HG02943 (cell line): ENCODE measurements around the gene ANTXR2.
"Not testable (repeated sequence)": the region's sequence is repeated elsewhere in the genome, so short reads cannot be mapped to it uniquely, and the experiment has no call there.

Experiments
- ATAC-seq: cut with Tn5 transposase; IDR thresholded peaks from one replicate; pipeline ENCODE4 v1.9.1; 2021; ENCODE audit warnings: mild to moderate bottlenecking, low read depth, moderate library complexity; ENCODE audit not compliant: unreplicated experiment

ANTXR2 gene

DNA sequence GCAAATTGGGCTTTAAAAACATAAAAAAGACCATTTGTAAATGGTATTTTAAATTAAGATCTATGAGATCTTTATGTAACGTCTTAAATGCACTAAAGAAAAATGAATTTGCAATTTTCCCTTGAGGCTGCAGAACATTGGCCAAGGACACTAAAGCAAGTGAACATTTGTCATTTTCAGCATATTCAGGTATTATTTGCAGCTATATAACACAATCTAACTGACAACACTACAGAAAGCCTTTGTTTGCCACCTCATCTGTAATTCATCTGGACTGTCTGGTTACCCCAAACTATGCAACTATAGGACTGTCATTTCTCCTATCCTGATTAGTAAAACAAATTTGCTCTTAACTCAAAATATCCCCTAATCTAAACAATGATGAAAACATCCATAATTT lies 74.8 kb downstream of the ANTXR2 start:
- no peak for ATAC-seq

DNA sequence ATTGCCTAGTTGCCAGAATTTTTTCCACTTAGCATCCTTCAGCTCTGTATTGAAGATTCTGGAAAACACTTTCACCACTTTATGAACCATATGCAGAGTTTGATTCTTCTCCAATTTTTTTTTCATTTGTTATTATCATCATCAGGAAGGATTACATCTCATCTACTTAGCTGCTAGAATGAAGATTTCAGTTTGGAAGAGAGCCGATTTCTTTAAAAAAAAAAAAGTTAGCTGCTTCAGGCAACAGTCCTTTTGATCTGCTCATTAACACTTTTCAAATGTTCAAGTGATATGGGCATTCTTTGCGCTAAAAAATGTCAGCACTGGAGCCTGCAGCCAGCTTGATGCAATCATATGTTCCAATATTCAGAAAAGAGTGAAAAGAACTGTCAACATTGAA lies 76.2 kb downstream of the ANTXR2 start:
- ATAC-seq: no peak

DNA sequence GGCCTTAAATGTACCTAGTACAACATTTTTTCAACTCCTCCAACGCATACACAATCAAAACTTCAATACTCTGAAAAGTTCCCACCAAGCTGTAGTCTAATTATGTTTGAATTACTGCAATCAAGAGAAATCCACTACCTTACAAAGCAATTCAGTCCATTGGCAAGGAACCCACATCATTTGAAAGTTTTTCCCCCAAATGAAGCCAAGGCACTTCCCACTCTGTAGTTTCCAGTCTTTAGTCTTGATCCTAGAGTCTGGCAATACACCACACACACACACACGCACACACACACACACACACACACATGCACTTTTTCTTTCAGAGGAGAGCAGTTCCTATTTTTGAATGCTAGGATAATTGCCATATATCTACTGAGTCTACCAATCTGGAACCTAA lies 79.6 kb downstream of the ANTXR2 start:
- no peak for ATAC-seq

DNA sequence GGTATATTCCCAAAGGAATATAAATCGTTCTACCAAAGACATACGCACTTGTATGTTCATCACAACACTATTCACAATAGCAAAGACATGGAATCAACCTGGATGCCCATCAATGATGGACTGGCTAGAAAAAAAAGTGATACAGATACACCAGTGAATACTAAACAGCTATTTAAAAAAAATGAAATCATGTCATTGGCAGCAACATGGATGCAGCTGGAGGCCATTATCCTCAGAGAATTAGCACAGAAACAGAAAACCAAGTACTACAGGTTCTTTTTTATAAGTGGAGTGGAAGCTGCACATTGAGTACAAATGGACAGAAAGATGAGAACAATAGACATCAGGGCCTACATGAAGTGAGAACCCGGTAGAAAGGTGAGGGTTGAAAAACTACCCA lies 81.4 kb downstream of the ANTXR2 start:
- ATAC-seq: no peak

DNA sequence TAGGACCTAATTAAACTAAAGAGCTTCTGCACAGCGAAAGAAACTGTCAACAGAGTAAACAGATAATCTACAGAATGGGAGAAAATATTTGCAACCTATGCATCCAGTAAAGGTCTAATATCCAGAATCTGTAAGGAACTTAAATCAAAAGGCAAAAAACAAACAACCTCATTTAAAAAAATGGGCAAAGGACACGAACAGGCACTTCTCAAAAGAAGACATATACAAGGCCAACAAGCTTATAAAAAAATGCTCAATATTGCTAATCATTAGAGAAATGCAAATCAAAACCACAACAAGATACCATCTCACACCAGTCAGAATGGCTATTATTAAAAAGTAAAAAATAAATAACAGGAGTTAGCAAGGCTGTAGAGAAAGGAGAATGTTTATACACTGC lies 81.9 kb downstream of the ANTXR2 start:
- ATAC-seq: not testable (repeated sequence)

- ATAC-seq: no peak
These were observed 85.6 kb downstream of the ANTXR2 start for GRCh38 chr4:79987401-79987800.

DNA sequence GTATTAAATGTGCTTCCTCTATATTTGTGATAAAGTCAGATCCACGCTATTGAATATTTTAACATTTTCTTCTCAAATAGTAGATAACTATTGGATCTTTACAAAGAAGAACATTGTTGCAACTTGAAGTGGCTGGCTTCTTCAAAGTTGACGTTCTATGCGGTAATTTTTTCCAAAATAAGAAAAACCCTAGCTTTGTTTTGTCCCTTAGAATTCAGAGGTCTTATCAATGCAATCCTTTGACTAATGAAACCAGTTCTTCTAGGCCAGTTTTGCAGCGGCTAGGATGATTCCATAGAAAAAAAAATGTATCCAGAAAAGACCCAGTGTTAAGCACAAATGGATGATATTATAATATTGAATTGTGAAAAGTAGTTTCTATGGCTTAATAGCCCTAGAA lies 89.6 kb downstream of the ANTXR2 start:
- ATAC-seq: no peak

- no peak for ATAC-seq
These were observed 90.3 kb downstream of the ANTXR2 start for GRCh38 chr4:79982601-79983322.

GRCh38 chr4:79980448-79980847 lies 92.6 kb downstream of the ANTXR2 start:
- no peak for ATAC-seq

DNA sequence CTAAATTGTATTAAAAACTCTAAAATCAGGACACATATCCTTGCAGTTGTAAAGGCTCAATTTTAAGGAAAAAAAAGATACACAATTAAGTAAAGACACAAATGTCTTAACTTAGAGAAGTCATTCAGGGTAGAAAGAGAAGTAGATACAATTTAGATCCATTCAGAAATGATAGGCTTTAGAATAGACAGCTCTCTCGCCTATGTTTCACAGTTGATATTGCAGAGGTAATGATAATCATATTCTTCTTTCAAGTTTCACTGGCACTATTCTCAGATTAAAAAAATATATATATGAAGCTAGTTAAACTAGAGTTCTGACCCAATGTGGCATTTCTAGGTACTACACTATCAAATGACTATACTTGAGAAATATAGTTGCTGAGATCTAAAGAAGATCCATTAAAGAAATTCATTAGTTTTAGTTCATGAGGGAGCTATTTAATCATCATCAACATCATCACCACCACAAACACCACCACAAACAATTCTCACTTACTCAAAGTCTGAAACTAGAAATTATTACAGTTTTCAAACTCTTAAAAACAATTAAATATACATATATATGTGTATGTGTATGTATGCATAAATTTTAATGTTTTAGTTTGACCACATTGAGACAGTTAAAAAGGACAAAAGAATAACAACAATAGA lies 93.1 kb downstream of the ANTXR2 start:
- no peak for ATAC-seq

DNA sequence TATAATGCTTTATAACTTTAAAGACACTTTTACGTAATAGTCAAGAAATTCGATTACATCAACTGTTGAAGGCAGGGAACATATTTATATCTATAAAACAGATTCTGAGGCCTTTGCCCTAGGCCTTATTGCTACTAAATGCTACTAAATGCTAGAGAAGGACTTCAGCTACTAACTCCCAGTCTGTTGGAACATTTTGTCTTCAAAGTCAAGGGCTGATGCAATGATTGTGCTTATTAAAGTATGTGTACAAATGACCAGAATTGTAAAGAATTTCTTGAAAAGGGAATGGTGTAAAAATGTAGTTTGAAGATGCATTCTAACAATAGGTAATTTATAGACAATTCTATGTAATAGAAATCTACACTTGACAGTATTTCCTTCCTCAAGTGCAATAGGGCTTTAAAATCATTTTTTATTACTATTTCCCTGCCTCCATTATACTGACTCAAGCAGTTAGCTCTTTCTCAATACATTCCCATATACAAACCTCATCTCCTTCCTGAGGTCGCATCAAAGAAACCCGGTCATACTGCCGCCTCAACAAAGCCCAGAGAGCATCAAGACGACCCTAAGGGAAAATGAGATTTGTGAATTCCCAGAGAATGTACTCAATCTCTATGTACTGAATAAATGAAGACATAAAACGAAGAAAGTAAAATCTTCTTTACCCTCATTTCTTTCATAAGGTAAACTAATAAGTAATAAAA lies 95.7 kb downstream of the ANTXR2 start:
- ATAC-seq: no peak

- no peak for ATAC-seq
These were observed 108.4 kb downstream of the ANTXR2 start for GRCh38 chr4:79964400-79965211.

- ATAC-seq: no peak
These were observed 109.0 kb downstream of the ANTXR2 start for GRCh38 chr4:79964020-79964399.

DNA sequence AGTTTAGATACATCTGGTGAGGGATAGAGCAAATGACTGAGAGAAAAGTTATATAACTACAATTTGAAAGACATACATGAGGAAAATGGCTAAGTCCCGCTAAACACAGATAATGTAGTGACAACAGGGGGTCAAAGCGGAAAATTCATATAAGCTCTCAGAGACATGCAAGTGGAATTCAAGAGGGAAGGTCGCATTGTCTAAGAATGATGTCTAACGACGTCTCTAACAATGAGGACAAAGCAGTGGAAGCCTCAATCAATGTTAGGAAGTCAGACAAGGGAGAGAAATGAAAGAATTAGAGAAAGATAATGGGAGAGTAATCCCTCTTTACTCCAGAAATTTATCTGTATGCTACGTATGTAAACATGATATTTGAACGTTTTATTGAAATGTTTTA lies 113.4 kb downstream of the ANTXR2 start:
- no peak for ATAC-seq

GRCh38 chr4:79958466-79959264 lies 114.4 kb downstream of the ANTXR2 start:
- ATAC-seq: no peak

DNA sequence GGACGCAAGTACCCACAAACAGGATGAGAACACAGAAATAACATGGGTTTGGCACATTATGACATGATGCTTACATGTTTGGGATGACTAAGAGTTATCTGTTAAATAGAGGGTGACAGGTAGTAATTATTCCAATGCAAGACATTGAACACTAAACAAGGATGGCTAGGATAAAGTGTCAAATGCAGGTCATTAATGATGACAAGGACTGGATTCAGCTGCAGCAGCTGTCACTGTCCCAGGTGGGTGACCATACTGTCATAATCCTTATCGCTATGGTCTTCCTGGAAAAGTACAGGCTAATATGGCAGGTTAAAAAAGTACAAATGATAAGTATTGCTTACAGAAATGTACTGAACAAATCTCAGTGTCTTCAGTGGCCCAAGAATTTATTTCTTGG lies 123.9 kb downstream of the ANTXR2 start:
- ATAC-seq: no peak

GRCh38 chr4:79948739-79949138 lies 124.3 kb downstream of the ANTXR2 start:
- ATAC-seq: no peak

- ATAC-seq: no peak
These were observed 124.8 kb downstream of the ANTXR2 start for GRCh38 chr4:79948261-79948660.

GRCh38 chr4:79947386-79947785 lies 125.6 kb downstream of the ANTXR2 start:
- ATAC-seq: no peak

- ATAC-seq: no peak
These were observed 137.8 kb downstream of the ANTXR2 start for GRCh38 chr4:79935274-79935673.
